ENCODE data around the gene MST1.

MST1 gene

DNA sequence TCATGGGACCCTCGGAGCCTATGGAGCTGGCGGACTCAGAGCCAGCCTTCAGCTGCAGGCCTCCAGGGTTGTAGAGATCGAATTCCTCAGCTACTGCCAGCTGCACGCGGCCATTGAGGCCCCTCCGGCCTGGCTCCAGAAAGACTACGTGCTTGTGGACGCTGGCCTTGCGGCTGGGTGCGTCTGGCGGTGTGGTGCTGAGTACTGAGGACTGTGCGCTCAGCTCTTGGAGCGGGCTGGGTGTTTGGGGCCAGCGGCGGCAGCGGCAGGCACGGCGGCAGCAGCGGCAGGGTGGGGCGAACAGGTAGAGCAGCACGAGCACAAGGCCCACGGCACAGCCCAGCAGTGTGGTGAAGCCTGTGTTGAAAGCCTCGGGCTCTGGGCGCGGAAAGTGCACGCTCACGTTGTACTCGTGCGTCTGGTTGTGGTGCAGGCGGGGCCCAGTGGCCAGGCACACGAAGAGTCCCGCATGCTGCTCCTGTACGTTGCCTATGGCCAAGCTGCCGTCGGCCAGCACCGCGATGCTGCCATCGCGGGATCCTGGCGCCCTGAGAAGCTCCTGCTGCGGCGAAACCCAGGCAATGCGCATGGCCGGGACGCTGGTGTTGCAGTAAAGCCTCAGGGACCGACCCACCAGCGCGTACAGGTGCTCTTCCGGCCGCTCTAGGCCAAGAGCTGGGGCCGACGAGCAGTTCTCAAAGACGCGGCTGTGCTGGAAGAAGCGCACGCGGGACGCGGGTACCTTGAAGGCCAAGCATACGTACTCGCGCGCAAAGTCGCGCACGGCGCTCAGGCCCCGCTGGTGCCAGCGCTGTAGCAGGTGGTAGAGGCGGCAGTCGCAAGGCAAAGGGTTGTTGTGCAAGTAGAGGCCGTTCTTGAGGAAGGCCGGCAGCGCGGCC, 28.9 kb upstream of the MST1 start:
- DNase-seq (ENCODE audit: low read depth) = no peak

DNA sequence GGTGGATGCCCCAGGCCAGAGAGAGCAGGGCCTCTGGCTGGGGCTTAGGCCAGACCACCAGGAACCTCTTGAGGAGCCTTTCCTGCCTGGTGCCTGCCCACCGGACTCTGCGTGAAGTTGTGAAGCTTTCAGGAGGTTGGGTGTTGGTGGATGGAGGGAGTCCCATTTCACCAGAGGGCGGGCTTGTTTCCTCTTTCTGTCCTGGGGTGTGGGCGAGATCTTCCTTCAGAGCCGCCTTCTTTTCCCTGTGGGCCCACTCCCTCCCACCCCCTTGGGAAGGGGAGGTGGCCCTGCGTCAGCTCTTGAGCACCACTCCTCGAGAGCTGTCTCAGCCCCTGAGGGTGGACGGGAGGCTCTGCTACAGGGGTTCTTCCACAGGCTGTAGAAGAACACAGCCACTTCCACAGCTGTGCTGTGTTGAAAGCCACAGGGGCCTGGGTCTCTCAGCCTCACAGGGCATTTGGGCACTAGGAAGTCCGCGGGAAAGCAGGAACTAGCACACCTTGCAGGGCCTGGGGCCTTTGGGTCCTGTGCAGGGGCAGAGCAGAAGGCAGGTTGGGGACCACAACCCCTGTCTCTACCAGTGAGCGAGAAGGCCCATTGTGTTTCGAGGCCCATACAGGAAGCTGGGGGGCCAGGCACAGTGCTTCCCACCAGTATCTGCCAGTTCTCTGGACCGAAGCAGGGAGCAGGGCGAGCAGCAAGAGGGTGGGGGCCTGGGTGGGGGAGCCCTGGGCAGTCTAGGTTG, 28.1 kb upstream of the MST1 start:
- no peak for DNase-seq (ENCODE audit: low read depth)

DNA sequence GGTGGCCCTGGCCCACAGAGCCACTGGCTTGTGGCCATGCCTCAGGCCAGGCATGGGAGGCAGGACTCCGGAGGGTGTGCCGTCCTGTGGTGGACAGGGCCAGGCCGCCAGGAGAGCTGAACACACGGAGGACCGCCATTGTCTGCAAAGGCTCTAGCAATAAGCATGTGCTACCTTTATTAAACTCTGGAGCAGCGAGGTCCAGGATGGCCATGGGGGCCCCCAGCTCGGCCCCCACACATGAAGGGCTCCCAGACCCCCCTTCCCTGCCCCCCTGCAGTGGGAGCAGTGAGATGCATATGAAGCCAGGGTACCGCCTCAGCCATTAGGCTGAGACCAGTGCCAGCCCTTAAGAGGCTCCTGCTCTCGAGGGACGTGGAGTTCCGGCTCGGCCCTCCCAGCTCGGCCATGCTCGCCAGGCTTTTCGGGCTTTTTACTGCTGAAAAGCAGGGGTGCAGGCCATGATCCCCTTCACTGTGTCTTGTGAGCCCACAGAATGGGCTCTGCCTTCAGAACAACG, 27.5 kb upstream of the MST1 start:
- no peak for DNase-seq (ENCODE audit: low read depth)

DNA sequence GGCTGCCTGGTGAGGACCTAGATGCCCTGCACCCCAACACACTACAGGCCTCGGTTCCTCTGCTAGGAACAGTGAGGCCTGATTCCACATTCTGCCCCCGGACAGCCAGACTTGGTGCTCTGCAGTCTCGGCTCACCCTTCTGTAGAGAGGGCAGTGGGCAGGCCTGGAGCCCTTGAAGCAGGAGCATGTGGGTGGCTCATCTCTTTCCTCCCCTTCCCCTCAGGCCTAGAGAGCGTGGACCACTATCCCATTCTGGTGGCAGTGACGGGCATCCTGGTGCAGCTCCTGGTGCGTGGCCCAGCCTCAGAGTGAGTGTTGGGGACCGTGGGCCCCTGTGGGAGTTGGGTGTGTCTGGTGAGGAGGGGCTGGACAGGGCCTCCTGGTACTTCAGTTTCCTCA, 26.9 kb upstream of the MST1 start:
- no peak for DNase-seq (ENCODE audit: low read depth)

DNA sequence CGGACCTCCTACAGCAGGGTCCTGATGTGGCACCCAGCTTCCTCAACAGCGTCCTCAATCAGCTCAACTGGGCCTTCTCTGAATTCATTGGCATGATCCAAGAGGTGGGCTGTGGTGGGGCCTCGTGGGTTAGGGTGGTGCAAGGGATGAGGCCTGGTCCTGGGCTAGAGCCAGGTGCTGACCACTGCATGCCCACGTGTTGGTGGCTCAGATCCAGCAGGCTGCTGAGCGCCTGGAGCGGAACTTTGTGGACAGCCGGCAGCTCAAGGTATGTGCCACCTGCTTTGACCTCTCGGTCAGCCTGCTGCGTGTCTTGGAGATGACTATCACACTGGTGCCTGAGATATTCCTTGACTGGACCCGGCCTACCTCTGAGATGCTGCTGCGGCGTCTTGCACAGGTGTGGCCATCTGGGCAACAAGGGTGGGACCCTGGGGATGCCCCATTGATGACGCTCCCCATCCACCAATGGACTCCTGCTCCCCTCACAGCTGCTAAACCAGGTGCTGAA, 26.4 kb upstream of the MST1 start:
- DNase-seq (ENCODE audit: low read depth) = no peak

DNA sequence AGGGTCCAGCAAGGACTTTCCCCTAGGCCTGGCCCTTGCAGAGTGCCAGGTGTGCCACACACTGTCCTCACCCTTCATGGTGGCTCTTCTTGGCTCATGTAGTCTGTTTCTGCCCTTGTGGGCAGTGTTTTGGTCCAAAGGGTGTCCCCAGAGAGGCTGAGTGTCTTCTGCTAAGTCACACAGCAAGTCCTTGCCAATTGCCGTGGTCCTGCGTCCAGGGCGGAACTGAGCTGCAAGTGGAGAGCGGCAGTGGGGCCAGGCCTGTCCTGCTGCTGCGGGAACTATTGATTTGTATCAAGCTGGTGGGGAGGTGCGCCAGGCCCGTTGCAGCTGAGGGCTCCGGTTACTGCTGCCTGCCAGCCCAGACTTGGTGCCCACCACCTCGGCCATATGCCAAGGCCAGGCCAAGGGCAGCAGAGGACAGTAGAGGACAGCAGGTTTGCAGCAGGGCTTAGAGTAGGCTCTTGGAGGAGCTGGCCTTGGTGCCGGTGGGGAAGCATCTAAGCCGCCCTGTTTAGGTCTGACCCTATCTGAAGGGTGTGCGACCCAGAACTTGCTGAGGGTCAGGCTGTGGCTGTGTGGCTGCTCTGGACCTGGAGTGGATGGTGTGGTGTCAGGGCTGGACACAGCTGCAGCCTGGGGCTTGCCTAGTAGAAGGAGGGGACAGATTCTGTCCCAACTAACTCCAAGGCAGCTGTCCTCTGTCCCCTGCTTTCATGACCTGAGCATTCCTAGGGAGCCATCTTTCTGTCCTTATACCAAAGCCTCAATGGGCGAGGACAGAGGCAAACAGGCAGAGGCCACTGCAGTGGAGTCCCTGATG, 25.7 kb upstream of the MST1 start:
- DNase-seq (ENCODE audit: low read depth) = no peak

DNA sequence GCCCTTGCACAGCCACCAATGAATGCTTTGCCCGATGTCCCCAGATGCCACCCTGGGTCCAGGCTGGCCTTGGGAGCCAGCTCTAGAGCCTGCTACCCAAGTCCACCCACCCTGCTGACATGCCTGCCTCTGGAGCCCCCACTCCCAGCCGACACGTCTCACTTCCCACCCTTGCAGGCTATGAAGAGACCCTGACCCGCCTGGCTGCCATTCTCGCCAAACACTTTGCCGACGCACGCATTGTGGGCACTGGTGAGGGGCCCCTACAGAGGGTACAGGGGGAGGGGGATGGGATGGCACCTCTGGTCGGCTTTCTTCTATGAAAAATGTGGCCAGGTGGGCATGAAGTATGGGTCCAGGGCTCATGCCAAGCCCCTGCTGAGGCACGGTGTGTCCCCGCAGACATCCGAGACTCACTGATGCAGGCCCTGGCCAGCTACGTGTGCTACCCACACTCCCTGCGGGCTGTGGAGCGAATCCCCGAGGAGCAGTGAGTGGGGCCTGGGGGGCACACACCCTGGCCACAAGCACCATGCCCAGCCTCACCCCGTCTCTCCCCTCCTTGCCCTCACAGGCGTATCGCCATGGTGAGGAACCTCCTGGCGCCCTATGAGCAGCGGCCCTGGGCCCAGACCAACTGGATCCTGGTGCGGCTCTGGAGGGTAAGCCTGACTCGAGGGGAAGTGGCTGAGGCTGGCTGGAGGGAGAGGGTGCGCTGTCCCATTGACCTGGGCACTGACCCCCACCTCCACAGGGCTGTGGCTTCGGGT, 24.2 kb upstream of the MST1 start:
- DNase-seq (ENCODE audit: low read depth) = no peak

DNA sequence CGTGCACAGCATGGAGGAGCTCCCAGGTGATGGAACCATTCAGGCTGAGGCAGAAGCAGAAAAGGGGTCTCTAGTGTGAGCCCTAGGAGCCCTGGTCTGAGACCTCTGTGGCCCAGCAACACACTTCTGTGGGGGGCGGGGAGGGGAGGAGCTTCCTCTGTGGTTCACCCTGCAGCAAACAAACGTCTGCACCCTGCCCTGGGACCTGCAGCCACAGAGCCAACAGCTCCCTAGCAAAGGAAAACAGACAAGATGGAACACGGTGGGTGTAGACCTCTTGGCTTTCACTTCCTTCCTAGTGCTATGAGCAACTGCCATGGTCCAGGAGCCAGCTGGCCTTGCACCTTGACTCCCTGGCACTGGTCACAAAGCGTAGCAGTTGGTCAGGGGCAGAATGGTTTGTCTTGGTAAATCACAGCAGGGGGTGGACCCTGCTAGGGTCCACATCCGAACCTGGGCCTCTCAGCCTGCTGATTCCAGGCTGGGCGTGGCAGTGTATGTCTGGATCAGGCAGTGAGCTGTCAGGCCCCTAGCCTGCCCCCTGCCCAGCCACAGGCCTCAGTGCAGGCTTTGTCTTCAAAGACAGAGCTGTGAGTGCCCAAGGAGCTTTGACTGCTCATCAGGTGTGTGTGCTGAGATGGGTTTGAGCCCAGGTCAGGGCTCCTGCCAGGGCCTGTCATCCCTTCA, 23.5 kb upstream of the MST1 start:
- DNase-seq (ENCODE audit: low read depth) = no peak

DNA sequence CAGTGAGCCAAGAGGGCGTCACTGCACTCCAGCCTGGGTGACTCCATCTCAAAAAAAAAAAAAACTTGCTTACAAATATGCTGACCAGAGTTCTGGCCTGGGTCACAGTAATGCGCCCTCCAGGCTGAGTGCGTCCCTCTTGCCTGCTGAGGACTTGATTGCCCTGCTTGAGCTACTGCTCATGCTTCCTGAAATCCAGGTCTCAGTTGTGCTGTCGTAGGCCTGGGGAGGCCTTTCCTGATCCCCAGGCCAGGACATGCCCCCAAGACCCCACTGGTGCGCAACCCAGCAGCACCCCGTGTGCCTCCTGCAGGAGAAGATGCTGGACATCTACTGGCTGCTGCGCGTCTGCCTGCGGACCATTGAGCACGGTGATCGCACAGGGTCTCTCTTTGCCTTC, 22.9 kb upstream of the MST1 start:
- DNase-seq (ENCODE audit: low read depth) = no peak

DNA sequence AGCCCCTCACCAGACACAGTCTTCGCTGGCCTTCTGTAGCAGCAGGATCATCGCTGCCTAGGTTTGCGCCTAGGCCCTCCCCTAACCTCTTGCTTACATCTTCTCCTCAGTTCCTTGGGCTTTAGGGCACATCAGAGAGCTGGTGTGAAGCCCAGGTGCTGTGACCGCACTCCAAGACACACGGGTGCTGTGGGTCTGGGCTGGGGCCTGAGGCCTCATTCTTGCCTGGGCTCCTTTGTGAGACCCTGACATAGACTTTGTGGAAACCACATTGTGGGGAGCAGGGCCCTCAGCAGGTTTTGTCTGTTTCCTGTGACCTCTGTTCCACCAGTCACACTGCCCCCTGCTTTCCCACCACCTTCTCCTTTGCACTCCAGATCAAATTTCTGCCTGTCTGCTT, 22.2 kb upstream of the MST1 start:
- no peak for DNase-seq (ENCODE audit: low read depth)

DNA sequence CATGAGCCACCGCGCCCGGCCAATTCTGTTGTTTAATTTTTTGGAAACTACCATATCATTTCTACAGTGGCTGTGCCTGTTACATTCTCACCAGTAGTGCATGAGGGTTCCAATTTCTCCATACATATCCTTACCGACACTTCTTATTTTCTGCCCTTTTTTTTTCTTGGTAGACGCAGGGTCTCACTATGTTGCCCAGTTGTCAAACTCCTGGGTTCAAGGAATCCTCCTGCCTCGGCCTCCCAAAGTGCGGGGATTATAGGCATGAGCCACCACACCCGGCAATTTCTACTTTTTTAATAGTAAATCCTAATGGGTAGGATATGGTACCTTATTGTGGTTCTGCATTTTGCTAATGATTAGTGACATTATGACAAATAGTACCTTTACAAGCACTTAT, 20.6 kb upstream of the MST1 start:
- no peak for DNase-seq (ENCODE audit: low read depth)

DNA sequence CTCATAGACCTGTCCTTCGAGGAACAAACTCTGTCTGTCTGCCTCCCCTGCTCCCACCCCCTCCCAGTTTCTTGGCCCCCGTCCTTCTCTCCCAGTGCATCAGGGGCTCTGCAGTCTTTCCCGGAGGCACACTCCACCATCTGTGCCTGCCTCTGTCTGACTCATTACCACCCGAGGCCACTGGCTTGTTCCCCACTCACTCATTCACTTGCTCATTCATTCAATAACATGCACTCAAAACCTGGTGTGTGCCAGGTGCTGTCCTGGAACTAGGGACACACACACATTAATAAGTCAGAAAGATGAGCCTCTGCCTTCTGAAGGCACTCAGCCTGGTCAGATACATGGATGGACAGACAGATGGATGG, 17.8 kb upstream of the MST1 start:
- DNase-seq (ENCODE audit: low read depth) = no peak

DNA sequence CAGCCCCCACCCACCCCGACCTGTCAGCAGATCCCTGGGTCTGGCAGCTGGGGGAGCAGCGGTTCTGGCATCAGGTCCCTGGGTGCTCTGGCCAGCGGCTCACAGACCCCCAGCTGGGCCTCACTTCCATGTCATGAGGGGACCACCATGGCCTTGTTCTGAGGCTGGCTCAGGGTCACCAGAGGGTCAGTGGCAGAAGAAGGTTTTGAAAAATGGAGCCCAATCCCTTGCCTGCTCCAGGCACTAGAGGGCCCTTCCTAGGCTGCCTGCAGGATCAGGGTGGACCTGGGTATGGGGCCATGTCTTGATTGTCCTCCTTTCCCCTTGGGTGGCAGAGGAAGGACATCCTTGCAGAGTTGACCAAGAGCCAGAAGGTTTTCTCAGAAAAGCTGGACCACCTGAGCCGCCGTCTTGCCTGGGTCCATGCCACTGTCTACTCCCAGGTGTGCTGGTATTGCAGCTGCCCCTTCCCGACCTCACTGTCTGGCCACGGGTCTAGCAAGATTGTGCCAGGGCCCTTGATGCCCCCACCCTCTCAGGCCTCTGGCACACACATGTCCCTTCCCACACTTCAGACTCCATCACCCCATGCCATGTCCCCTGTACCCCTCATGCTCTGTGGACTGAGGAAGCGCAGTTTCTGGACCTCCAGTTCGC, 17.3 kb upstream of the MST1 start:
- DNase-seq (ENCODE audit: low read depth) = no peak

DNA sequence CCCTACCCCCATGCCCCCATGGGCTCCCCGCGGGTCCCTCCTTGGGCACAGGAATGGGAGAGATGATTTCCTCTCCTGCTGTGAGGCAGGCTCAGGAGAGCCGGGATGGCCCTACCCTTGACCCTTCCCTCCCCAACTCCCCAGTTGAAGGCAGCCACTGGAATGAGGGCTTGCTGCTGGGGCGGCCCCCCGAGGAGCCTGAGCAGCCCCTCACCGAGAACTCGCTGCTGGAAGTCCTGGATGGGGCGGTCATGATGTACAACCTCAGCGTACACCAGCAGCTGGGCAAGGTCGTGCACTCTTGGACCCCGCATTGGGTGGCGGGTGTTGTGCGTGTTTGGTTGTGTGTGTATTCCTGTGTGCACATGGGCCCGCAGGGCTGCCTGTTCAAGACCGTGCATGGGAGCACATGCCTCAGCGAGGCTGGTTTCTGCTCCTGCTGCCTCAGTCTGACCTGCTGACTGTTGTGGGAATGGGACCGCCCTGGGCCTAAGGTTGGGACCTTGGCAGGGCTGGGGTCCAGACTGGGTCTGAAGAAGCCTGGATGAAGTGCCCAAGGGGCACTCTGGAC, 16.2 kb upstream of the MST1 start:
- DNase-seq (ENCODE audit: low read depth) = no peak

DNA sequence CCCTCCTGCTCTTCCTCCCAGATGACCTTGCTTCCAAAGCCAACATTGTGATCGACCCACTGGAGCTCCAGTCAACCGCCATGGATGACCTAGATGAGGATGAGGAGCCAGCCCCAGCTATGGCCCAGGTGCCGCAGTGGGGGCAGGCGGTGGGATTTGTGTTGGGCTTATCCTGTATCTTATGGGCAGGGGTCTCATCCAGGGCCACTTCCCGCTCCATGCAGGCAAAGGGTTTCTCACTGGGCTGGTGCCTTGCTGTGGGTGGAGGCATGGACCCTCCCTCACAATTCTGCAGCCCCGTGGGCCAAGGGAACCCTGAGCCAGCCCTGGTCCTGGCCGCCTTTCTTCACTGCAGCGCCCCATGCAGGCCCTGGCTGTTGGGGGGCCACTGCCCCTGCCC, 15.4 kb upstream of the MST1 start:
- no peak for DNase-seq (ENCODE audit: low read depth)

DNA sequence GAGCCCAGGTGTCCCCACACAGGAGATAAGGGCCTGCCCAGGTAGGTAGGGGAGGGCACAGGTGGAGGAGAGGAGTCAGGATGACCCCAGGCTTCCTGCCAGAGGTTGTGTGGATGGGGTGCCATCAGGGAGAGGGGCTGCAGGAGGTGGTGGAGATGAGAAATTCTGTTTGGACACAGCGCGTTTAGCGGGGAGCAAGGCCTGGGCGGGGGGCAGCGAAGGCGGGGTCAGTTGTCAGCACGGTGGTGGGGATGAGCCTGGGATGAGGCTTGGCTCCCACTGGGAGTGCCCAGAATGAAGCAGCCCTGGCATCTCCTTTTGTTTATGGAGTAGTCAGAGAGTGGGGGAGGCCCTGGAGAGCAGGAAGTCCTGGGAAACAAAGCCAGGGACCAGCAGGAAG, 14.7 kb upstream of the MST1 start:
- DNase-seq (ENCODE audit: low read depth) = no peak

DNA sequence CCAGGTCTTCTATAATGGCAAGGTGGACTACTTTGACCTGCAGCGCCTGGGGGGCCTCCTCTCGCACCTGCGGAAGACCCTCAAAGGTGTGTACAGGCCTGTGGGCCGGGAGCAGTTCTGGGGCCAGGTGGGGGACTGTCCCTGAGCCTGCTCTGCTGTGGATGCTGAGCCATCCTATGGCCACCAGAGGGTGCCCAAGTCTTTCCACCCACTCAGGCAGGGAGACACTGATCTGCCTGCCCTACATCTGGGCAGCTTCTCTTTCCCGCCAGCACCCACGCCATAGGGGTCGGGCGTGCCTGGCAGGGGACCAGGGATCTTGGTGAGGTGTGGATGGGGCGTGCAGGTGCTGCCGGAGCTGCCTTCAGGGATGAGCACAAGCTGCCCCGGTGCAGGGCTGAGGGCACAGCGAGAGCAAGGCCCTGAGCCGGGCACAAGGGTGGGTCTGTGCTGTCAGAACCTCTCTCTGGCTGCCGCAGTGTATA, 14.2 kb upstream of the MST1 start:
- peak; percentile 47 for DNase-seq (ENCODE audit: low read depth)

DNA sequence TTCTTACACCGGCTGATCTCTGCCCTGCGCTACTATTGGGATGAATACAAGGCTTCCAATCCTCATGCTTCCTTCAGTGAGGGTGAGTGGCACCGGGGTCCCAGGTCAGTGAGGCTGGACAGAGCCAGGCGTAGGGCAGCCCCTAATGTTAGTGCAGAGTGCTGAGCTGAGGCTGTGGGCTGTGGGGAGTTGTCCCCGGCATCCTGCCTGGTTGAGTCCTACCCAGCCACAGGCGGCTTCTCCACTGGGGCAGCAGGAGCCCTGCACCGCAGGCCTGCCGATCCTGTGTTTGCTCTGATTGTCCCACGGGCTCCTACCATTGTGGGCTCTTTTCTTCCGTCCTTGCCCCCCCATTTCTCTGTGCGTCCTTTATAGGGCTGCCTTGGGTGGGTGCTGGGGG, 13.4 kb upstream of the MST1 start:
- DNase-seq (ENCODE audit: low read depth) = no peak

DNA sequence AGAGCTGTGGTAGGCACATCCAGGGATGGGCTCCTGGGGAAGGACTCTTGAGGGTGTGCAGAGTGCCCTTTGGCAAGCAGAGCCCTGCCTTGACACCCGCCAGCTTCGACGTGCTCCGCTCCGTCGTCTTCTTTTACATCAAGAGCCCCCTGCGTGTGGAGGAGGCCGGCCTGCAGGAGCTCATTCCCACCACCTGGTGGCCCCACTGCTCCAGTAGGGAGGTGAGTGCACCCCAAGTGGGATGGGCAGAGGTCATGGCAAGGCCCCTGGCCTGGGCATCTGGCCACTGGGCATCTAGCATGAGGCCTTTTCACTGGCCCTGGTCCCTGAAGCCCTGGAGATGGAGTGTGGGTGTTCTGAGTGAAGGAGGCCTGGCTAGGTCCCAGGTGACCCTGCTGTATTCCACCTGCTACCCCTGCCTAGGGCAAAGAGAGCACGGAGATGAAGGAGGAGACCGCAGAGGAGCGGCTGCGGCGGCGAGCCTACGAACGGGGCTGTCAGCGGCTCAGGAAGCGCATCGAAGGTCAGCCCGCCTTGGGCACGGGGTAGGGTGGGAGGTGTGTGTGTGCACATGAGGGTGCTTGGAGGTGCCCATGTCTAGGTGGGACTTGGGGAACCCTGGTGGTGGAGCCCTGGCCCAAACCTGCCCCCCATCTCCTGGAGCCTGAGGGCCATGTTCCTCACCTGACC, 12.3 kb upstream of the MST1 start:
- DNase-seq (ENCODE audit: low read depth) = no peak

Data from activated gamma-delta T cell treated with anti-CD3 and anti-CD28 coated beads, Interleukin-2, amount 50 U/mL, for 16 hours (primary cell).